GM19351 (cell line): ENCODE measurements around the gene ALKAL2.

Source experiments
- ATAC-seq: cut with Tn5 transposase; IDR thresholded peaks from one replicate; pipeline ENCODE4 v1.9.1; 2021; ENCODE audit warnings: mild to moderate bottlenecking, moderate library complexity; ENCODE audit not compliant: unreplicated experiment

The ALKAL2 gene

GRCh38 chr2:249538-250042, 38.3 kb downstream of the ALKAL2 start:
- no peak for ATAC-seq

- ATAC-seq, result no peak
These were observed 39.2 kb downstream of the ALKAL2 start for GRCh38 chr2:248724-249123.

DNA sequence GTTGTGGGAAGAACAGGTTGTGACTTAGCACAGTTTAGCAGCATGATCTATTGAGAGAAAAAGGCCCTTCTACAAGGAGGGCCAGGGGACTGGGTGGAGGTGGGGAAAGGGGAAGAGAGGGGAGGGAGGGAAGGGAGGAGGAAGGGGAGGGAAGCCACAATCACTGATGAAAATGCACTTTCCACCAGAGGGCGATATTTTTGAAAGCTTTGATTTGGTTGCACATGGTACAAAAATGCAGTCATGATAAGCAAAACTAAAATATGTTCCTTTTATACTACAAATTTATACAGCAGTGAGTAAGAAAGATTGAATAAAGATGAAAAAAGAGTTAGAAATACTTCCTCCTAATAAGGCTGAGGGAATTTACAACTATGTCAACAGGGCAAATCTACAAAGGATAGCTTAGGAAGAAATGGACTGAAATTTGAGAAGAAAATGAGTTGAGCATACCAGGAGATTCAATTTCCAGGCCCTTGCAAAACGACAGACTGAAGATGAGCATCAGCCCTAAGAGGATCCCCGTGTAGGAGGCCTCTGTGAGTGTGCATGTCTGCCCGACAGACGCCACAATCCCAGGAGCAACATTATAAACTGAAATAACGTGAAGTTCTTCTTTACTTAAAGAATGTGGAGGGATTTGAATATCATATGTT, 41.3 kb downstream of the ALKAL2 start:
- peak; percentile 78 for ATAC-seq

GRCh38 chr2:244547-244946, 43.3 kb downstream of the ALKAL2 start:
- ATAC-seq, result no peak

DNA sequence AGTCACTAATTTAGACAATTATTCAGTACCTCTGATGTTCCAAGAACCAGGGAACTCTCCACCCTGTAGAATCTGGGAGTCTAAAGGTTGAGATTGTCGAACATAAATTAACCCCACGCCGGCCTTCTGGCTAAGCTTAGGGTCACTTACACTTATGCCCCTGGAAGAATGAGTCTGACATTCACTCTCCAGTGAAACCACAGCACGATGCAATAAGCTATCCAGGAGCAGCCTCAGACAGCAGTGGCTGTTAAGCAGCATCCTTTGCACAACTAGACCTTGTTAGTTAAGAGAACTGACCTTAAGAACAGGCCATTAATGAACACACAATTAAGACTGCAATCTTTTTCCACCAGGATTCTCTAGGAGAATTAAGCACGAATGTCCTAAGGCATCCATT, 49.0 kb downstream of the ALKAL2 start:
- no peak for ATAC-seq

DNA sequence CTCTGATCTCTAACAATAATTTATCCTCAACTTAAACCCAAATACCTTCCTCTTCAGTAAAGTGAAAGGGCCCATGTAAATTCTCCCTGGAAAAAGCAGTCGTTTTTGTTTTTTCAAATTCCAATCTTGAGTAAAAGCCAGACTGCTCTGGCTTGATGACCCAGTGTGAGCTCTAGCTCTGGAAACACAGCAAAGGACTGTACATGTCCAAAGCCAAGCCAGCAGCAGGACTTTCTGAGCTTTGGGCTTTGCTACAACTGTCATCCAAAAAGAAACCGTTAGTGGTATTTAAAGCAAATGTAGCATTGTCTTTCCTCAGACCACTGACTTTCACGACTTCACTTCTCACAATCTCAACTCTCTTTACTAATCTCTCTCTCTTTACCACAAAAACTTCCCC, 49.5 kb downstream of the ALKAL2 start:
- ATAC-seq, result no peak

DNA sequence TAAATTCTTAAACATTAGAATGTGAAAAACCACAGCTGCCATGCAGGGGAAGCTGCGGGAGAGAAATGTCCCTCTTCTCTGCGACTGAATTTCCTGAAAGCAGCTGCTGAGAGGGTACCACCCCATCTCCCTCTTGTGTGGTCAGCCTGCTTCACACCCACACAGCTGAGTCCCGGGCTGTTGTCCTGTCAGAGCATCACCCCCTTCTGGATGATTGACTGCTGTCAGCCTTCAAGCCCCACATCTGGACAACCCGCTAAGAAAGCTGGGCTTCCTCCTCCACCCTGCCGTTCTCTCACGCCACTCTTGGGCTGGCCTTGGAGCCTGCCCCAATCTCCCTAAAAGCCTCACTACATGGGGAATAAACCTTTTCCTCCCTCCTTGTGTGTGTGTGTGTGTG, 50.0 kb downstream of the ALKAL2 start:
- no peak for ATAC-seq

DNA sequence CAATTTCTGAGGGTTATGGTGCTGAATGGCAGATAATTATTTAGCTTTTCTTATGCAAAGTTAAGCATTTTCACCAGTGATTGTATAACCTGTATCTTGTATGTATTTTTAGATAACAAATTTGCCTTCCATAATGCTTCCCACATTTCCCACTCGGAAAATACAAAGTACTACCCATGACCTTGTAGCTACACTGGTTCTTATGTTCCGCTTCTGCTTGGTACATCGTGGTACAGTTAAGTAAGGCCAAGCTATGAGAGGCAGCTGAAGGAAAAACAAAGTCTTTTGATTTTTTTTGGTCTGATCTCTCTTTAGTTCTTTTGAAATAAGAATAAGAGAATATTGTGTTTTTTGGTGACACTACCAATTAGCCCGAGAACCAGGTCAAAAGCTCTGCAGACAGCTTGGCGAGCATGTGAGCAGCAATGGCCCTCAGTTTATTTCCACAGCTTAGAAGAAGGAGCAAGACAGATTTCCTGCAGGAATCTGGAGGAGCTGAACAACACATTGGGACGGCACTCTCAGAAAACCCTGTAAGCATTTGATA, 50.8 kb downstream of the ALKAL2 start:
- ATAC-seq, result no peak

GRCh38 chr2:234421-234820, 53.5 kb downstream of the ALKAL2 start:
- ATAC-seq, result no peak

DNA sequence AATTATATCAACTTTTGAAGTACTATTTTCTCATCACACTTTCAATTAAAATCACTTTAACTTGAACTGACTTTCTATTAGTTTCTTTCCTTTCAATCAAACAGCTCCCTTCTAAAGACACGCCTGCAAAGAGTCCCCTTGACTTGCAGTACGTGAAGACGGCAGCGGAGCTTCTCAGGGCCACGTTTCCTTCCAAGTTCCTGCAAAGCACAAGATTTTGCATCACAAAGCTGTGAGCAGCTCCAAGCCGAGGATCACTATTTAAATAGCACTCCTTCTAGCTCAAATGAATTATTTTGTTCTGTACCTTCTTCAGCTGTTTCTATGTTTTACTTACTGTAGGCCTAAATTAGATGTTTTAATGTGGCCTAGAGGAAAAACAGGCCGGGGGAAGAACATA, 54.9 kb downstream of the ALKAL2 start:
- no peak for ATAC-seq

- ATAC-seq, result no peak
These were observed 56.2 kb downstream of the ALKAL2 start for GRCh38 chr2:231521-232185.
